Activated naive CD4-positive, alpha-beta T cell treated with anti-CD3 and anti-CD28 coated beads for 36 hours (primary cell): ENCODE data around the gene CACNA2D3. TPM values are rescaled to one million over a fixed set of nuclear protein-coding genes. Genes with fewer than 3 reads are reported as not detected.

Experiments used
- CTCF ChIA-PET: fragments of 350-600 bp; sonication (Branson Sonifier 250); formaldehyde crosslinking; loops from one replicate; lab custom pipeline; 2021; ENCODE audit warnings: antibody characterized with exemption; lab: Charles Lee
- DNase-seq: peaks from one replicate; pipeline ENCODE4 v3.0.0-alpha.2; 2020
- H3K27ac Mint-ChIP-seq: one replicate; pipeline ENCODE4 v1.8.0; 2021; ENCODE audit warnings: mild to moderate bottlenecking, mixed read lengths
- H3K27me3 Mint-ChIP-seq: one replicate; pipeline ENCODE4 v1.8.0; 2021; ENCODE audit warnings: low read depth, mixed read lengths
- H3K36me3 Mint-ChIP-seq: one replicate; pipeline ENCODE4 v1.8.0; 2021; ENCODE audit warnings: low read depth, mixed read lengths
- H3K4me1 Mint-ChIP-seq: one replicate; pipeline ENCODE4 v1.8.0; 2021; ENCODE audit warnings: low read depth, mixed read lengths
- H3K4me3 Mint-ChIP-seq: one replicate; pipeline ENCODE4 v1.8.0; 2021; ENCODE audit warnings: mild to moderate bottlenecking, moderate library complexity, mixed read lengths
- H3K9me3 Mint-ChIP-seq: one replicate; pipeline ENCODE4 v1.8.0; 2021; ENCODE audit warnings: mixed read lengths
- intact Hi-C: fragments of 100-400 bp; cut with micrococcal nuclease; formaldehyde crosslinking; loops from one replicate; pipeline ENCODE4 v1.15.1; 2023
- total RNA-seq, 2 experiments: library from RNA; stranded (reverse); gene quantifications; one replicate each; pipeline ENCODE4 v1.2.3, GENCODE V29; 2021

CACNA2D3 gene
- total RNA-seq, 2 experiments from 2014 or later: not detected

DNA sequence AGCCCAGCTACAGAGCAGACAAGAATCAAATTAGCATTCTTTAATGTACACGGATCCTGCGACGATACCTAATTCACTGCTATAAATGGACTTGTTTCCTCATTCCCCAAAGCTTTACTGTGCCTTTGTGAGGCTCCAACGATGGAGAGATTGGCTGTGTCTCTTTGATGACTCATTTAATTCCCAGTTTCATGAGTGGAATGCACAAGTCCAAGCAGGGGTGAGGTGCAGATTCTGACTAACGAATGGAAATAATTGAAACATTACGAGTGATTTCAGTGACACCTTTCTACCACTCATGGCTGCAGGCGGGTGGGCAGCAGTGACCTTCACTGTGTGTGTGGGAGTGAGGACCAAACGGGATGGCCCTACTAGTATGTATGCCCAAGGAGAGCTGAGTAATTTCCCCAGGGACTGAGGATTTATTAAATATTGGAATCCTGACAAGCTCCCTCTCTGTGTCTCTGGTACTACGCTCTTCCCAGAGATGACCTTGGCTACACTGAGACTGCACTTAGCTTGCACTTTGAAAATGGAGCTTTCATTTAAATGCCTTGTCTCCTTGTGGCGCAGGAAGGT lies 156.7 kb downstream of the CACNA2D3 start:
- Mint-ChIP-seq H3K27me3 (peaks cover 10% of the 10 kb centered on the region), H3K36me3 (no peaks in the 10 kb centered on the region), H3K9me3 (no peaks in the 10 kb centered on the region), H3K4me3 (no peak overlapping the region), H3K4me1 (no peaks in the 10 kb centered on the region), H3K27ac (no peak overlapping the region)
- intact Hi-C loops: no loop called here
- DNase-seq: no peak
- CTCF ChIA-PET: no interaction called here

DNA sequence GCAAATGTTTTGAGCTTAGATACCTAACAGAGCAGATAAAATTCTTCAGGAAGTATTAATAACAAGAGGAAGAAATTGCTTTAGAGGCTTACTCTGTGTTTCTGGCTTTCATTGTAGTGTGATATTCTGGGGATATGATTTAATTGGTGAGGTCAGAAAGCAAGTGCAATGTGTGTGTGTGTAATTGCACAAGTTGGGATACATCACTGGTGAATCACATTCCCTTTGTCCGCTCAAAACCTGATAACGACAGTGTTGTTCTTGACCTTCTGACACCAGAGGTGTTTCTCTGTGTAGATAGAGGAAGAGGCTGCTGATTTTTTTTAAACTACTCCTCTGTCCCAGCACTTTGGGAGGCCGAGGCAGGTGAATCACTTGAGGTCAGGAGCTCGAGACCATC lies 161.1 kb downstream of the CACNA2D3 start:
- CTCF ChIA-PET: no interaction called here
- no peaks in the 10 kb centered on the region for H3K9me3 Mint-ChIP-seq

DNA sequence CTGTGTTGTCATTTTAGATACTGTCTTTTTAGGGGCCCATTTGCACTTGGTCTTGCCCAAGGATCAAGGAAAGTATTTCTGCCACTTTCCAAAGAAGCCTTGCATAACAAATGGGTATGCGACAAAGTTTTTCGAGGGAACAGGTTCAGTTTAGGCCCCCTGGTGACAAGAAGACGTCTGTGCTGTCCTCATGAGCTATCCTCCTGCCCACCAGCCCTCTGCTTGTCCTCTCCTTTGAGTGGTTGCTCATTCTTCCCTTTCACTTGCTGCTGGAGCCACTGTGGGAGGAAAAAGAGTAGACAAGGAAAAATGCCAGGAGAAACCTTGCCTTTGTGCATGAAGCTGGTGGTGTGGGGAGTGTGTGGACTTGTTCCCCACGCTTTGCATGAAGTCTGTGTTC lies 171.9 kb downstream of the CACNA2D3 start:
- H3K27me3 Mint-ChIP-seq: no peaks in the 10 kb centered on the region
- DNase-seq: no peak
- no peak overlapping the region for H3K27ac Mint-ChIP-seq
- no peaks in the 10 kb centered on the region for H3K36me3 Mint-ChIP-seq
- peaks cover 3% of the 10 kb centered on the region for H3K9me3 Mint-ChIP-seq
- no peaks in the 10 kb centered on the region for H3K4me1 Mint-ChIP-seq
- no peak overlapping the region for H3K4me3 Mint-ChIP-seq
- CTCF ChIA-PET: interaction anchor here (0.8 kb wide), 1 partner anchor 221 kb away, joined by 4 read pairs; no protein-coding TSS in a partner anchor
- intact Hi-C loops: no loop called here

More for the DNA sequence above, 161.1 kb downstream of the CACNA2D3 start:
- Mint-ChIP-seq H3K36me3 (no peaks in the 10 kb centered on the region), H3K27ac (no peak overlapping the region), H3K27me3 (peaks cover 10% of the 10 kb centered on the region), H3K4me1 (no peaks in the 10 kb centered on the region), H3K4me3 (no peak overlapping the region)
- intact Hi-C loops: no loop called here
- no peak for DNase-seq

DNA sequence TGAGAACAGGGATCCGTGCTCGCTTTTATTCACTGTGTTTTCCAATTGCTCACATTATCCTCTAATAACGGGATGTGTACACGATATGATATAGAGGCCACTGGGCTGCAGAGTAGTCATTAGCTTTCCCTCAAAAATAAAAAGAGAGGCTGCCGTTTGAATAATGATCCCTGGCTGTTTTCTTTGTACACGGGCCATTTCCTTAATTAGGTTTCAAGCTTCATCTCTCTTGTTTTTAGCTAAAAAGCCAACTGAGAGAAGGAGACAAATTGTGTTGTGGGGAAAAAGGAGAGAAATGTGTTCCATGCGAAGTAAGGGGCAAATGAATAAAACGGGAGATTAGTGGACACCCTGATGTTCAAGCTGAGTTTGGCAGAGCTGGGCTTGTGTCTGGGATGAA lies 174.2 kb downstream of the CACNA2D3 start:
- H3K4me3 Mint-ChIP-seq: no peak overlapping the region
- no peaks in the 10 kb centered on the region for H3K27me3 Mint-ChIP-seq
- no peaks in the 10 kb centered on the region for H3K4me1 Mint-ChIP-seq
- intact Hi-C loops: no loop called here
- H3K36me3 Mint-ChIP-seq: no peaks in the 10 kb centered on the region
- no peak overlapping the region for H3K27ac Mint-ChIP-seq
- peaks cover 2% of the 10 kb centered on the region for H3K9me3 Mint-ChIP-seq
- CTCF ChIA-PET: no interaction called here
- DNase-seq: no peak

DNA sequence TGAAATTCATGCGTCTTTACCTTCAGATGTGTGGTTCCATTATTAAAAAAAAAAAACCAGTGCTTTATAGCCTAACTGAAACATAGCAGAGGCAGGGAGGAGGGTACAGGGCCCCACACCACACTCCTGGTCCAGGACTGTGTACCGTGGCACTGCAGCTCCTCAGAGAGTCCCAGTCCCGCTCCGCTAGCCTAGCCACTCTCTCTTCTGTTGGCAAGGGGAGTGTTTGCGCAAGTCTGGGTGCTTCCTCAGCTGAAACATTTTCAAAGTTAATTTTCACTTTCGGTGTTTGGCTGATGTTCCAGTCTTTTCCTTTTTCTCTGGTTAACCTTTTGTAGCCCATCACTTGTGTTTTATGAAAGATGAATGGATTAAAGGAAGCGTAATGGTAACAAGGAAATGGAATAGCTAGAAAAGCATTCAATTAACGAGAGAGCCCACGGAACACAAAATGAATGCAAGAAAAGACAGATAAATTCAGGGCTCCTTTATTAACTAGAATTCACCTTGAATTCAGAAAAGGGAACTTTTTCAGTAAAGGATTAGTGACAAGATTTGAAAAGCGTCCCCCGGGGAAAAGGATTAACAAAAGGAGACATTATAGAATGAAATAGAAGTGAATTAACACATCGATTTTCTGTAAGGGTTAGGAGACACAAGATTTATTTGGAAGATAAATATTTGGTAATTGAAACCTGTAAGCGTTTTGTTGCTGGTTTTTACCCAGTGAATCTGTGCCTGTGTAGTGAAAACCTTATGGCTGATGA lies 177.0 kb downstream of the CACNA2D3 start:
- CTCF ChIA-PET: no interaction called here
- no peaks in the 10 kb centered on the region for H3K27me3 Mint-ChIP-seq
- H3K36me3 Mint-ChIP-seq: no peaks in the 10 kb centered on the region
- H3K27ac Mint-ChIP-seq: no peak overlapping the region
- no peaks in the 10 kb centered on the region for H3K9me3 Mint-ChIP-seq
- H3K4me3 Mint-ChIP-seq: no peak overlapping the region
- intact Hi-C loops: no loop called here
- no peaks in the 10 kb centered on the region for H3K4me1 Mint-ChIP-seq
- no peak for DNase-seq

DNA sequence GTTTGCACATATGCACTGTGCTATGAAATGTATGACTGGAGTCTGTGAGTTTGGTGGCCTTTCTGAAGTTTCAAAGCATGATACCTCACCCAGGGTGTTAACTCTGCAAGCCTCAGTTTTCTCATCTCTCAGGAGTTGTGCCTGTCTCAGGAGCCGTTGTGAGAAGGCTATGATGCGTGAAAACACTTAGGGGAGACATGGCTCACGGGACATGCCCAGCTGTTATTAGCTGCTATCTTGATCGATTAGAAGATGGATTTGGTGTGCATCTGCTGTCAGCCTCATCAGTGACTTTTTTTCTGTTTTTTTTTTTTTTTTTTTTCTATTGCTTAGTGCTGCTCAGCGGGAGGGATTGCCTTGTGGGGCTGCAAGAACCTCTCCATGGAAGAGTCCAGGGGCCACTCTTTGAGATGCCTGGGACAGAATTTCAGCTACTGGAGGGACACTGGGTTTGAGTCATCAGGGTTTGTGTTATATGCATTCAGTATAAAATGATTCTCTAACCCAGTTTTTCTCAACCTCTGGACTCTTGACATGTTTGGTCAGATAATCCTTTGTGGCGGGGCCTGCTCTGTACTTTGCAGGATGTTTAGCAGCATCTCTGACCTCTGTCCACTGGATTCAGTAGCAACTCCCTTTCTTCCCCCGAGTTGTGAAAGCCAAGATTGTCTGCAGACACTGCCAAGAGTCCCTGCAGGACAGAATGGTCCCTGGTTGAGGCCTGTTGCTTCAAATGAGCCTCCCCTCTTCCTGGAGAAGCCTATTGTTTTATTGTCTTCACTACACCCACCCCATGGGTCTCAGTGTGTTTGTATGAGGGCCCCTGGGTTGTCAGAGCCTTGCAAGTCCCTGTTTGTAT lies 181.4 kb downstream of the CACNA2D3 start:
- H3K4me3 Mint-ChIP-seq: no peak overlapping the region
- CTCF ChIA-PET: no interaction called here
- no peaks in the 10 kb centered on the region for H3K36me3 Mint-ChIP-seq
- no peak overlapping the region for H3K27ac Mint-ChIP-seq
- intact Hi-C loops: no loop called here
- H3K27me3 Mint-ChIP-seq: no peaks in the 10 kb centered on the region
- DNase-seq: no peak
- no peaks in the 10 kb centered on the region for H3K4me1 Mint-ChIP-seq
- H3K9me3 Mint-ChIP-seq: no peaks in the 10 kb centered on the region

DNA sequence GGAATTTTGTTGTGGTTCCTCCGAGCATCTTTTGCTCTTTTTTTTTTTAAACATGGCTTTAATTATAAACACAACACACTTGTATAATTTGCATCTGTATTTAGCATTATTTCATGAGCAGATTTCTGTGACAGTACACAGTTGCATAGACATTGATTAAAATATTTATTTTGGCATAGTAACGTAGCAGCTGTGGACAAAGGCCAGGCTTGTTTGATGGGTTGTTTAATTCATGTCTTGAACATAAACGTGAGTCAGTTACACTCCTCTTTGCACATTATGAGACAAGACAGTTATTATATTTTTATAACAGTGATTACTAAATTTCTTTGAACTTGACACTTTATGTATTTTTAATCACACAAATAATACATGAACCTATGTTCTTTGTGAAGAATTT lies 182.5 kb downstream of the CACNA2D3 start:
- Mint-ChIP-seq H3K27me3 (no peaks in the 10 kb centered on the region), H3K4me3 (no peak overlapping the region), H3K27ac (no peak overlapping the region), H3K9me3 (no peaks in the 10 kb centered on the region), H3K4me1 (no peaks in the 10 kb centered on the region), H3K36me3 (no peaks in the 10 kb centered on the region)
- intact Hi-C loops: no loop called here
- CTCF ChIA-PET: no interaction called here
- DNase-seq: no peak

DNA sequence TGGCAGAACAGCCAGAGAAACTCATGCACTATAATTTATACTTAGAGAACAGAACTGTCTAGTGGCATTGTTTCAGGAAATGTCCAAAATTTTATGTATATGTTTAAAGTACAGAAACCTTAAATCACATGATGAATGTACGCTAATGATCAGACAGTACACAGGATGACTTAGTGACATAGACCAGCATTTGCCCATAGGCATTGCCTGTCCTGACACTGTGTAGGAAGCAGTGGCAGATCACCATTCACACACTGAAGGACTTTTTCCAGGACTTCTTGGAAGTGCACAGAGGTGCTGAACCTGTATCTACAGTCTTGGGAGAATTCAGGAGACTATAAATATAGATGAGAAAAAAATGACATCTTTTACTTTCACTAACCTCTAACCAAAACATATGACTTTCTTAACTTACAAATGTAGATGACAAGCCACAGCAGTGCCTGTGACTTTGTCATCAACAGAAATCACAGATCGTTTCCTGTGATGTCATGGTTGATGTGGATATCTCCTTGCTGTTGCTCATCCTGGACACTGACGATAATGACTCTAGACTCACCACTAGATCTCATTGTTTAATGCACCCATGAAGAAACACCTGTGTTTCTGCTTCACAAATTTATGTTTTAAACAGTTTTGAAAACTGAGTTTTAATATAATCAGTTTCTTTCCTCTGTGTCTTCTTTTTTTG lies 183.2 kb downstream of the CACNA2D3 start:
- no peak overlapping the region for H3K27ac Mint-ChIP-seq
- H3K4me3 Mint-ChIP-seq: no peak overlapping the region
- no peaks in the 10 kb centered on the region for H3K4me1 Mint-ChIP-seq
- H3K9me3 Mint-ChIP-seq: no peaks in the 10 kb centered on the region
- CTCF ChIA-PET: no interaction called here
- intact Hi-C loops: no loop called here
- no peaks in the 10 kb centered on the region for H3K36me3 Mint-ChIP-seq
- DNase-seq: no peak
- no peaks in the 10 kb centered on the region for H3K27me3 Mint-ChIP-seq

DNA sequence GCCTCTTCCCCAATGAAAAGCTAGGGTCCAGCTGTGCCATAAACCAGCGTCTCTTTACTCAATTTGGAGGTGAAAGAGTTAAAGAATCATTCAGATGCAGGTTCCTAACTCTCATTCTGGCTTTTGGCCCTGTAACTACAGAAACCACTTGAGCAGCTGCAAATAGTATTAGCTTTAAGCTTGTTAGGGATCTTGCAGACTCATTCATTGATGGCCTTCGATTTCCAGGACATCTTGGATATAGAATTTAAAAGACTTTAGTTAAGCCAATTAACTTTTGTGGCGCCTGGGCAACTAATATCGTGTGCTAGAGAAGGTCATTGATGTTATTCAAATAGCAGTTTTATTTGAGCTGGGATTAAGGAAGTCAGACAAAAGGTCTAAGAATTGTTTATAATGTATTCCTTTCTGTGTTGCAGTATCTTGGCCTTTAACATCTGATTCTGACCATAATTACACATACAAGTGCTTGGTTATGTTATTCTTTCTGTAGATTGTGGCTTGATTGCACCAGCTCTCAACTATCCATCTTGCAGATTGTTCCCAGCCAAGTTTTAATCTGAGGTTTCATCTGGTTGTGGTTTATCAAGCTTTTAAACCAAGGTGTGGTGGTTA lies 185.3 kb downstream of the CACNA2D3 start:
- DNase-seq: no peak
- Mint-ChIP-seq H3K27me3 (no peaks in the 10 kb centered on the region), H3K27ac (no peak overlapping the region), H3K9me3 (no peaks in the 10 kb centered on the region), H3K4me1 (no peaks in the 10 kb centered on the region), H3K36me3 (no peaks in the 10 kb centered on the region), H3K4me3 (no peak overlapping the region)
- CTCF ChIA-PET: no interaction called here
- intact Hi-C loops: no loop called here

DNA sequence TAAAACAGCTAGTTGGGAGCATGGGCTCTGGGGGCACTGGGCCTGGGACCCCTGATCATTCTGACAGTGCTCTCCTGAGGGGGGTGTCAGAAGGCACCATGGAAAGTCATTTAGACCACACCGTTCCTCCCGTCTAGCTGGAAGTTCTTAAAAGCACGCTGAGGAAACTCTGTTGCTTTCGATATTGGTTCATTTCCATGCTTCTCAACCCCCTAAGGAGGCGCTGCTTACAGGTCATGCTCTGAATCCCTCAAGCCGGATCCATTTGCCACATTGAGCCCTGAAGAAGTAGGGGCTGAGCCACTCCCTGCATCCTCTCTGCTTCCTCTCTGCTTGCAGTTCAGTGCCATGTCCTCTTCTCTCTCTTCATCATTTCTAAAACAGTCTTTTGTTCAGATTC lies 187.2 kb downstream of the CACNA2D3 start:
- no peak for DNase-seq
- Mint-ChIP-seq H3K27ac (no peak overlapping the region), H3K36me3 (no peaks in the 10 kb centered on the region), H3K4me1 (no peaks in the 10 kb centered on the region), H3K9me3 (no peaks in the 10 kb centered on the region), H3K4me3 (no peak overlapping the region), H3K27me3 (no peaks in the 10 kb centered on the region)
- intact Hi-C loops: no loop called here
- CTCF ChIA-PET: interaction anchor here (0.6 kb wide), 1 partner anchor 94 kb away, joined by 3 read pairs; no protein-coding TSS in a partner anchor

DNA sequence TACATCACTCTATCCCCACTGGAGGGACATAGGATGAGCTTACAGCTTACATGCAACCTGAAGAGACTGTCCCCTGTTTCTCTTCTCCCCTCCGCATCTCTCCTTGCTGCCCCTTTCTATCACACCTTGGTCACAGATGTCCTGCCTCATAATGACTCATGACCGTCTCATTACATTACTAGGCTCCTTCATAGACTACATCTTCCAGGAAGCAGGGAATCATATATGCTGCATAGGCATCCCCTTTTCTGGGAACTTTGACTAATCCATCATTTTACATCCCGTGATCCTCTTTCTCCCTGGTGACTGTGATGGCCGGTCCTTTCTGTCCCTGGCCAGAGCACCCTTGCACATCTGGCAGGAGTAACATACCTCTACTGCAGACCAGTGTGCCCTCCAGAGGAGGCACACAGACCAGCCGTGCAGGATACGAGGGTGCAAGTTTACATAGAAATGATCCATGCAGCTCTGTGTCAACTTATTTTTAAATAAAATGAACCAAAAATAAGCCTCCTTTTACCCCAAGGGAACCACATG lies 188.9 kb downstream of the CACNA2D3 start:
- no peaks in the 10 kb centered on the region for H3K36me3 Mint-ChIP-seq
- intact Hi-C loops: no loop called here
- H3K4me1 Mint-ChIP-seq: no peaks in the 10 kb centered on the region
- H3K27me3 Mint-ChIP-seq: peaks cover 2% of the 10 kb centered on the region
- no peak overlapping the region for H3K27ac Mint-ChIP-seq
- CTCF ChIA-PET: no interaction called here
- no peaks in the 10 kb centered on the region for H3K9me3 Mint-ChIP-seq
- DNase-seq: no peak
- H3K4me3 Mint-ChIP-seq: no peak overlapping the region
